Cardiac fibroblast (primary cell): ENCODE data around the gene MSI2.

ENCODE experiments used
- DNase-seq, 2 donors: peaks; one replicate each; pipeline versions ENCODE4 v3.0.0 to v3.0.0-alpha.2; 2010; ENCODE audit warnings: low read depth in 2 of 2
- H3K4me3 ChIP-seq, 2 donors: replicated peaks in 1 of 2; 1 replicate in 1 of 2; 2 replicates in 1 of 2; pipeline ENCODE4 v1.5.1; 2011; ENCODE audit warnings: low read depth in 2 of 2, low read length in 2 of 2, mild to moderate bottlenecking in 2 of 2, moderate library complexity in 1 of 2
- TF ChIP-seq, protein P1 (sequence below): IDR thresholded peaks from one replicate; pipeline ENCODE4 v1.5.1; 2011; ENCODE audit warnings: low read depth, mild to moderate bottlenecking, low read length, inconsistent platforms

The MSI2 gene

DNA sequence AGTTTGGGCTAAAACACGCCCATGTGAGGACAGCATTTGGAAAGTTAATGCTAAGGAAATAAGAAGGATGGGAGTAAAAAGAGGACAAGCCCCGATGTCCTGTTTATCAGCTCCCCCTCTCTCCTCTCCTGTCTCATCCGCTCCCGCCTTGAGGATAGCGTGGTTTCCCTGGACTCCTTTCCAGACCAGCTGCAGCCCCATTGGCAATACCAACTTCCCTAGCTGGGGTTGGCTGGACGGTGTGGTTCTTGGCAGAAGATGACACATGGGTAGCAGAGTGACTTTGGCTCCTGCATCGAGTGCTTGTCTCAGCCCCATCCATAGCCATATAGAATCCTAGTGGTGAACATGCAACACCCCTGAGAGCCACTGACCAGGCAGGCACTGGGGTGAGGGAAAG lies 302.9 kb downstream of the MSI2 start:
- TF ChIP-seq, protein P1, sequence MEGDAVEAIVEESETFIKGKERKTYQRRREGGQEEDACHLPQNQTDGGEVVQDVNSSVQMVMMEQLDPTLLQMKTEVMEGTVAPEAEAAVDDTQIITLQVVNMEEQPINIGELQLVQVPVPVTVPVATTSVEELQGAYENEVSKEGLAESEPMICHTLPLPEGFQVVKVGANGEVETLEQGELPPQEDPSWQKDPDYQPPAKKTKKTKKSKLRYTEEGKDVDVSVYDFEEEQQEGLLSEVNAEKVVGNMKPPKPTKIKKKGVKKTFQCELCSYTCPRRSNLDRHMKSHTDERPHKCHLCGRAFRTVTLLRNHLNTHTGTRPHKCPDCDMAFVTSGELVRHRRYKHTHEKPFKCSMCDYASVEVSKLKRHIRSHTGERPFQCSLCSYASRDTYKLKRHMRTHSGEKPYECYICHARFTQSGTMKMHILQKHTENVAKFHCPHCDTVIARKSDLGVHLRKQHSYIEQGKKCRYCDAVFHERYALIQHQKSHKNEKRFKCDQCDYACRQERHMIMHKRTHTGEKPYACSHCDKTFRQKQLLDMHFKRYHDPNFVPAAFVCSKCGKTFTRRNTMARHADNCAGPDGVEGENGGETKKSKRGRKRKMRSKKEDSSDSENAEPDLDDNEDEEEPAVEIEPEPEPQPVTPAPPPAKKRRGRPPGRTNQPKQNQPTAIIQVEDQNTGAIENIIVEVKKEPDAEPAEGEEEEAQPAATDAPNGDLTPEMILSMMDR: no peak
- no peak for DNase-seq
- H3K4me3 ChIP-seq: no peak overlapping the region

DNA sequence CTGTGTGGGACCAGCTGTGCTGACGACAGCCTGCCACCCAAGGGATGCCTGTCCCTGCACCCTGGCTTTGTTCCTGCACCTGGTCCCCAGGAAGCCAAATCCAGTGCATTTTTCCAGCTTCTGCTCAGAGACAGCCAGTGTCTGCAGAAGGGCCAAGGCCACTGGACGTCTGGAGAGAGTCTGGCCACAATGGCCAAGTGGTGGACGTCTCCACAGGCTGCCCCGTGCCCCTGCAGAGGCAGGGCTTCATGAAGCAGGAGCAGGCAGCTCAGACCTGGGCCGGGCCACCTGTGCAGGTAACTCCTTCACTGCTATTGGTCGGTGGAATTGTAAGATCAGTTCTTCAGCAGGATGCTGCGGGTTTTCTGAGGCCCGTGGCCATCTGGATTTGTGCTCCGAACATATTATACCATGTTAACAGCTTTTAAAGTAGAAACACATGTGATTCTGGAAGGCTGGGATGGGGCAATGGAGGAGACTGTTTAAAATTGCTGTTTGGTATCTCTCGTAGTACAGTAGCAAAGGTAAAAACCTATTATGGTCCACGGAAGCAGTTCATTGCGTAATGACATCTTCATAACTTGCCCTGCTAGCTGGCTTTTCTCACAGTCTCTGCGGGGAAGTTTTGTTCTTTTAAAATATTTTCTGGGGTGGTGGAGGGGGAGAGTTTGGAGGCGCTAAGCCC lies 303.5 kb downstream of the MSI2 start:
- TF ChIP-seq, protein P1: no peak
- no peak overlapping the region for H3K4me3 ChIP-seq
- no peak for DNase-seq

DNA sequence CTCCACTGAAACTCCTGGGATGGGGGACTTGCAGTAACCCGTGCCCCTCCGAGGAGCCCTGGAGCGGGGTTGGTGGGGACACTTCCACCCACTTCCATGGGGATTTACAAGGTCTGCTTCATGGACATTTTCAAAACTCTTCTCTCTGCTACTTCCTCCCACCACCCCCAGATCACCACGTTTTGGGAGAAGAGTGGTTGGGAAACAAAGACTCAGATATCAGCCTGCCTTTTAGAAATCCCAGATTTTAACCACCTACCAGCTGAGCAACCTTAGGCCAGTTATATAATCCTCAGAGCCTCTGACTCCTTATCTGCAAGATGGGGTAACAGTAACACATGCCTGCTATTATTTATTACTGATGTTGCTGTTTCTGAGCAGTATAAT lies 304.0 kb downstream of the MSI2 start:
- no peak for DNase-seq

DNA sequence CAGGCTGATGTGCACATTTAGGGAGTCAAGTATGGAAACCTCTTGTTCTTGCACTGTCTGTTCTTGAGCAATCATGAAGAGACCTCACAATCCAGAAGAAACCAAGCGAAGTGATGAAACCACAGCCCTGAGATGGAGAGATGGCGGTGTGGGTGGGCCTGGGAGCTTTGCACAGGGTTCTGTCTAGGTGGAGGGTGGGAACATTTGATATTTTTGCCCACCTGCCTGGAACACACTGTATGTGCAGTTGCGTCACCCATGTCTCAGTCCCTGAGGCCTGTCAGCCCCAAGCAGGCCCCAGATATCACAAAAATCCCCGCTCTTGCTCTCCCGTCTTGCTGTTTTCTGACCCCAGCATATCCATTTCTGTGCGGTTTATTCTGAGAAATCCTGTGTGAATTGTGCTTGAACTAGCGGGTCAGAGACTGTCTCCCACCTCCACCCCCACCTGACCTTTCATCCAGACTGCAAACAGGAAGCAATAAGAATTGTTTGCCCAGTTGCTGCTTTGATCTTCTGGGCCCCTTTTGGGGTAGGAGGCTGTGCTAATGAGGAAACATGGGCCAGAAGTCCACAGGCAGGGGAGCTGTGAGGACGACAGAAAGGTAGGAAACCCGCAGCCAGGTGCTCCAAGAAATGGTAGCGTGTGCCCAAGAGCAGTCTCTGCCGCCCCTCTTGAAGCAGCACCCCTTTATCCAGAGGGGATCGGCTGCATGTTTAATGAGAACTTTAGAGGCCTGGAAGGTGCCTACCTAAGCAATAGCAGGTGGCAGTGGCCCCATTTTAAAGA lies 304.9 kb downstream of the MSI2 start:
- TF ChIP-seq, protein P1: no peak
- H3K4me3 ChIP-seq: no peak overlapping the region
- DNase-seq: no peak

More for the DNA sequence above, 304.0 kb downstream of the MSI2 start:
- TF ChIP-seq, protein P1: no peak
- H3K4me3 ChIP-seq: no peak overlapping the region

DNA sequence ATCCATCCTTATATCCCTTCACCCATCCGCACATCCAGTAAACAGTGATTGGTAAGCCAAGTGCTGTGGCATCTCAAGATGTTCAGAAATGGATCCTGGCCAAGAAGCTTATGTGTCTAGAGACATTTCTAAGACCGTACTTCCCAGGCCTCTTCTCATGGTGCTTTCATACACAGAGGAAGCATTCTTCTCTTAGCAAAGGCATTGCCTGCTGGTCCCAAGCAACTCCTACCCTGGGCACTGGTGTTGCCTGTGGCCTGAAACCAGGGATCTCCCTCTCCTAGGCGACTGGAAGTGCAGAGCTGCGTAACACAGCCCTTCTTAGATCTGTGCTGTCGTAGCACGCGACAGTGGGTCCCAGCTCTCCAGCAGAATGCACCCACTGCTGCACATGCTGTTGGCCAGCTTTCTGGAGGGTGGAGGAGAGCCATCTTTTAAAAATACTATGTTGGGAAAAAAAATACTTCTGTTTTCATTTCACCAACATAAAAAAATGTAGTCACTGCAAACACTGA lies 305.9 kb downstream of the MSI2 start:
- no peak overlapping the region for H3K4me3 ChIP-seq
- DNase-seq: no peak
- TF ChIP-seq, protein P1: no peak

DNA sequence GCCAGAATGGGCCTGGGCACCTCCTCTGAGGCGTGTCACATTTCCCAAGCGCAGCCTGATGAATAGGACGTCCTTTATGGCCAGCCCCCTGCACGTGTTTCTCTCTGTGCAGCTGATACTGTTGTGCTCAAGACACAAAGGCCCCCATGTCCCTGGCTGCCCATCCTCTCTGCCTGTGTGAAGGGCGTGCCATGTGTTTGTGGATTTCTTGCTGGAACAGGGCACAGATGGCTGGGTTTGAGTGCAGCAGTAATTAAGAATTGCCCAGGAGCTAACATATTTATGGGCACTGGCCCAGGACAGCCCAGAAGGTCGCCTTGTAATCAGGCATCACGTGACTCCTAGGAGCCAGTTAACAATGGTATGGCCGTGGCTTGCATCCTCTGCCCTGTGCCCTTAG lies 307.6 kb downstream of the MSI2 start:
- DNase-seq: no peak
- TF ChIP-seq, protein P1: no peak
- no peak overlapping the region for H3K4me3 ChIP-seq
